Parathyroid adenoma (tissue), 2 donors: ENCODE data around the gene SCGB2B2.
"Not testable (repeated sequence)": the region's sequence is repeated elsewhere in the genome, so short reads cannot be mapped to it uniquely, and the experiment has no call there.

ENCODE experiments used
- H2AFZ ChIP-seq: fragments of 300-600 bp; sonication (generic); one replicate; pipeline ENCODE4 v1.7.0; 2017; ENCODE audit warnings: antibody characterized with exemption, mild to moderate bottlenecking
- H3K27ac ChIP-seq: fragments of 300-600 bp; sonication (generic); one replicate; pipeline ENCODE4 v1.7.0; 2017
- H3K27me3 ChIP-seq: fragments of 300-600 bp; sonication (generic); one replicate; pipeline ENCODE4 v1.7.0; 2017; ENCODE audit warnings: low read length; ENCODE audit not compliant: control insufficient read depth, insufficient read depth
- H3K36me3 ChIP-seq: fragments of 300-600 bp; sonication (generic); one replicate; pipeline ENCODE4 v1.7.0; 2017; ENCODE audit warnings: low read length; ENCODE audit not compliant: control insufficient read depth, insufficient read depth
- H3K4me1 ChIP-seq: fragments of 300-600 bp; sonication (generic); one replicate; pipeline ENCODE4 v1.7.0; 2017; ENCODE audit warnings: control low read depth
- H3K4me2 ChIP-seq: fragments of 300-600 bp; sonication (generic); one replicate; pipeline ENCODE4 v1.7.0; 2017; ENCODE audit warnings: low read length
- H3K4me3 ChIP-seq: fragments of 300-600 bp; sonication (generic); one replicate; pipeline ENCODE4 v1.7.0; 2017; ENCODE audit warnings: low read depth, low read length
- H3K79me2 ChIP-seq: fragments of 300-600 bp; sonication (generic); one replicate; pipeline ENCODE4 v1.7.0; 2017; ENCODE audit warnings: control low read depth
- H3K9ac ChIP-seq: fragments of 300-600 bp; sonication (generic); one replicate; pipeline ENCODE4 v1.7.0; 2017; ENCODE audit warnings: mild to moderate bottlenecking
- H3K9me3 ChIP-seq: fragments of 300-600 bp; sonication (generic); one replicate; pipeline ENCODE4 v1.7.0; 2017; ENCODE audit warnings: low read length; ENCODE audit not compliant: control insufficient read depth
- TF ChIP-seq, protein P1 (sequence below): fragments of 300-600 bp; sonication (generic); IDR thresholded peaks from one replicate; pipeline ENCODE4 v1.7.0; 2017; ENCODE audit warnings: antibody characterized with exemption, mild to moderate bottlenecking
- donor health status: primary hyperparathyroidism.

SCGB2B2 gene

DNA sequence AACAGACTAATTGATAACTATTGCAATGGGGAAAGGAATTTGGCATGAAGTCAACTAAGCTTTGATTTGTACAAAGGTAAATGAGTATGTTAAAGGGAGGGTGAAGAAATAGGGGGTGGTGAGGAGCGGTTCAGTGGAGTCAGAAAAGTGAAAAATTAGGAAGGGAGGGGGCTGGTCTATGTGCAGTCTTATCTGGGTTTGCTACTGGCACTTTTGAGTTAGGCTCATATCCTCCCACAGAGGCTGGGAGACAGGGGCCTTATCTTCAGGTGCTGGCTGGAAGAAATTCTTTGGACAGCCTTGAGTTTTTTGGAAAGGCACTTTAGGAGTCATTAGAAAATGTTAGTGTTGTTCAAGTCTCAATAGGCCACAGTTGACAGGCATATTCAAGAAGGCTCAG lies 11.6 kb upstream of the SCGB2B2 start:
- Histone ChIP-seq H3K4me3 (no peak overlapping the region), H3K4me1 (no peaks in the 10 kb centered on the region), H3K27ac (no peak overlapping the region), H3K9ac (no peak overlapping the region), H2AFZ (no peak overlapping the region), H3K27me3 (no peaks in the 10 kb centered on the region), H3K4me2 (no peak overlapping the region), H3K36me3 (peaks cover 7% of the 10 kb centered on the region), H3K9me3 (peaks cover 12% of the 10 kb centered on the region), H3K79me2 (no peaks in the 10 kb centered on the region)
- TF ChIP-seq, protein P1, sequence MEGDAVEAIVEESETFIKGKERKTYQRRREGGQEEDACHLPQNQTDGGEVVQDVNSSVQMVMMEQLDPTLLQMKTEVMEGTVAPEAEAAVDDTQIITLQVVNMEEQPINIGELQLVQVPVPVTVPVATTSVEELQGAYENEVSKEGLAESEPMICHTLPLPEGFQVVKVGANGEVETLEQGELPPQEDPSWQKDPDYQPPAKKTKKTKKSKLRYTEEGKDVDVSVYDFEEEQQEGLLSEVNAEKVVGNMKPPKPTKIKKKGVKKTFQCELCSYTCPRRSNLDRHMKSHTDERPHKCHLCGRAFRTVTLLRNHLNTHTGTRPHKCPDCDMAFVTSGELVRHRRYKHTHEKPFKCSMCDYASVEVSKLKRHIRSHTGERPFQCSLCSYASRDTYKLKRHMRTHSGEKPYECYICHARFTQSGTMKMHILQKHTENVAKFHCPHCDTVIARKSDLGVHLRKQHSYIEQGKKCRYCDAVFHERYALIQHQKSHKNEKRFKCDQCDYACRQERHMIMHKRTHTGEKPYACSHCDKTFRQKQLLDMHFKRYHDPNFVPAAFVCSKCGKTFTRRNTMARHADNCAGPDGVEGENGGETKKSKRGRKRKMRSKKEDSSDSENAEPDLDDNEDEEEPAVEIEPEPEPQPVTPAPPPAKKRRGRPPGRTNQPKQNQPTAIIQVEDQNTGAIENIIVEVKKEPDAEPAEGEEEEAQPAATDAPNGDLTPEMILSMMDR: no peak

DNA sequence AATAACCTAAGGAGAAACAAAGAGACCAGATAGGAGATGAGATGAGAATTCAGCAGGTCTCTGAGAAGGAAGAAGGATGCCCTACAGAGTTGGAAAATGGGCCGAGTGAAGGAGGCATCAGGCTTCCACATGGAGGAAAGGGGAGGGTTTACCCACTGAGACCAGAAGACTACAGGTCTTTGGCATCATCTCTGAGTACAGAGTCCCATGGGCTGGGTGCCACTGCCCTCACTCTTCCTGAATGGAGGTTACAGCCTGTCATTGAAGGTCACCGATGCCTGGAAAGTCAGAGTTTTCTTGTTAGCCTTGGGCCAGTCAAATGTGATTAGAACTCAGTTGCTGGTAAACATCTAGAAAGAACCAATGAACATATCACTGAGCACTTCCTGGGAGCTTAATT lies 10.4 kb upstream of the SCGB2B2 start:
- Histone ChIP-seq H3K9me3 (peaks cover 12% of the 10 kb centered on the region), H3K79me2 (no peaks in the 10 kb centered on the region)
- TF ChIP-seq, protein P1: no peak

DNA sequence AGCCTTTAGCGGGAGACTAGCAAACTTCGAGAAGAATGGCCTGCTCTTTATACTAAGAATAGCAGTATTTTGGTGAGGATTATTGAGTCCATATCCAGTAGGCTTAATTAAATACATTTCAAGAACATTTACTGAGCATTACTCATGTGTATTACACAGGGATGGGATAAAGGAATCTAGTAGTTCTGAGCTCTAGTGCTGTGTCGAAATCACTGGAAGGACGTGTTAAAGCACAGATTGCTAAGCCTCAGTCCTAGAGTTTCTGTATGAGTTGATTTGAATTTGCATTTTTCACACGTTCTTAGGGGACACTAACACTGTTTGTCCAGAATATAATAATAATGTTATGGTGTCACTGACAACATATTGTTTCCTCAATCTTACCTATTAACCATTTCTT lies 9.5 kb upstream of the SCGB2B2 start:
- no peak overlapping the region for H2AFZ ChIP-seq
- H3K79me2 ChIP-seq: no peaks in the 10 kb centered on the region
- H3K27ac ChIP-seq: no peak overlapping the region
- H3K9me3 ChIP-seq: peaks cover 12% of the 10 kb centered on the region
- no peaks in the 10 kb centered on the region for H3K4me1 ChIP-seq
- H3K27me3 ChIP-seq: no peaks in the 10 kb centered on the region
- no peak overlapping the region for H3K4me3 ChIP-seq
- H3K4me2 ChIP-seq: no peak overlapping the region
- TF ChIP-seq, protein P1: no peak
- no peak overlapping the region for H3K9ac ChIP-seq
- H3K36me3 ChIP-seq: peaks cover 9% of the 10 kb centered on the region

More for the DNA sequence above, 10.4 kb upstream of the SCGB2B2 start:
- no peak overlapping the region for H3K4me2 ChIP-seq
- no peak overlapping the region for H3K4me3 ChIP-seq
- H3K4me1 ChIP-seq: no peaks in the 10 kb centered on the region
- no peaks in the 10 kb centered on the region for H3K27me3 ChIP-seq
- H2AFZ ChIP-seq: no peak overlapping the region
- peaks cover 9% of the 10 kb centered on the region for H3K36me3 ChIP-seq
- H3K27ac ChIP-seq: no peak overlapping the region
- no peak overlapping the region for H3K9ac ChIP-seq

DNA sequence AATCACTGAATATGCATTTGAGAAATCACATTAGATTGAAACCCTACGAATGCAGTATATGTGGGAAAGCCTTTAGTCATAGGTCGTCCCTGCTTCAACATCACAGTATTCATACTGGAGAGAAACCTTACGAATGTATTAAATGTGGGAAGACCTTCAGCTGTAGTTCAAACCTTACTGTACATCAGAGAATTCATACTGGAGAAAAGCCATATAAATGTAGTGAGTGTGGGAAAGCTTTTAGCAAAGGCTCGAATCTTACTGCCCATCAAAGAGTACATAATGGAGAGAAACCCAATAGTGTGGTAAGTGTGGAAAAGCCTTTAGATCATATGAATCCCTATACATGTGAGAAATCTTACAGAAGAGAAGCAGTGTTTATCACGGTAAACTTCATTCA lies 8.3 kb upstream of the SCGB2B2 start:
- not testable (repeated sequence) for H3K79me2 ChIP-seq, H3K27me3 ChIP-seq, H3K36me3 ChIP-seq, H3K4me2 ChIP-seq, H3K4me3 ChIP-seq, H2AFZ ChIP-seq, H3K27ac ChIP-seq, H3K9ac ChIP-seq, H3K4me1 ChIP-seq
- H3K9me3 ChIP-seq: peaks cover 12% of the 10 kb centered on the region

DNA sequence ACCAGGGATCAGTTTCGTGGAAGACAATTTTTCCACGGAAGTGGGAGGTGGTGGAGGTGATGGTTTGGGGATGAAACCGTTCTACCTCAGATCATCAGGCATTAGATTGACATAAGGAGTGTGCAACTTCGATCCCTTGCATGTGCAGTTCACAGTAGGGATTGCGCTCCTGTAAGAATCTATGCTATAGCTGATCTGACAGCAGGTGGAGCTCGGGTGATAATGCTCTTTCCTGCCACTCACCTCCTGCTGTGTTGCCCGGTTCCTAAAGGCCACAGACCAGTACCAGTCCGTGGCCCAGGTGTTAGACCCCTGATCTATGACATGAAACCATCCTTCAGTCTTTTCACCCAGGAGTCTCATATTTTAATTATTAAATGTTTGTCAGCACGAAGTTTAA lies 4.5 kb upstream of the SCGB2B2 start:
- H3K4me3 ChIP-seq: no peak overlapping the region
- no peak overlapping the region for H3K9ac ChIP-seq
- no peak overlapping the region for H3K4me2 ChIP-seq
- no peak overlapping the region for H3K27ac ChIP-seq
- H3K4me1 ChIP-seq: peaks cover 2% of the 10 kb centered on the region
- H3K36me3 ChIP-seq: peaks cover 15% of the 10 kb centered on the region
- TF ChIP-seq, protein P1: no peak
- H3K9me3 ChIP-seq: peaks cover 17% of the 10 kb centered on the region
- H3K79me2 ChIP-seq: no peaks in the 10 kb centered on the region
- H3K27me3 ChIP-seq: no peaks in the 10 kb centered on the region
- no peak overlapping the region for H2AFZ ChIP-seq
